WTC11 (cell line): Measurements from ENCODE around the gene PSMD11.

ENCODE experiments used
- ATF3 ChIP-seq: sonication (generic); formaldehyde crosslinking; conservative IDR thresholded peaks from 2 replicates; pipeline ENCODE4 v1.8.1; 2022; ENCODE audit warnings: mild to moderate bottlenecking, missing genetic modification reagents
- CREB1 ChIP-seq: sonication (generic); formaldehyde crosslinking; IDR thresholded peaks from 2 replicates; pipeline ENCODE4 v1.8.0; 2023; ENCODE audit warnings: mild to moderate bottlenecking, missing genetic modification reagents
- FOXJ3 ChIP-seq: sonication (generic); formaldehyde crosslinking; IDR thresholded peaks from 2 replicates; pipeline ENCODE4 v1.9.0; 2021; ENCODE audit warnings: missing genetic modification reagents, mild to moderate bottlenecking, borderline replicate concordance
- SMAD3 ChIP-seq: sonication (generic); formaldehyde crosslinking; IDR thresholded peaks from 2 replicates; pipeline ENCODE4 v1.8.0; 2022; ENCODE audit warnings: missing genetic modification reagents, mild to moderate bottlenecking, borderline replicate concordance
- TEAD4 ChIP-seq: sonication (generic); formaldehyde crosslinking; IDR thresholded peaks from 2 replicates; pipeline ENCODE4 v1.8.0; 2022; ENCODE audit warnings: mild to moderate bottlenecking, missing genetic modification reagents
- TP53 ChIP-seq: sonication (generic); formaldehyde crosslinking; IDR thresholded peaks from 2 replicates; pipeline ENCODE4 v1.8.1; 2023; ENCODE audit warnings: mild to moderate bottlenecking, missing genetic modification reagents
- ZNF121 ChIP-seq: sonication (generic); formaldehyde crosslinking; IDR thresholded peaks from 2 replicates; pipeline ENCODE4 v1.8.0; 2023; ENCODE audit warnings: missing genetic modification reagents
- TF ChIP-seq, protein P1 (sequence below): fragments of 200-600 bp; IDR thresholded peaks from 2 replicates; pipeline ENCODE4 v1.8.0; 2022; ENCODE audit warnings: antibody characterized with exemption
- TF ChIP-seq, protein P2 (sequence below): sonication (generic); formaldehyde crosslinking; IDR thresholded peaks from 2 replicates; pipeline ENCODE4 v1.8.1; 2023; ENCODE audit warnings: mild to moderate bottlenecking, missing genetic modification reagents, moderate library complexity
- TF ChIP-seq, protein P3 (sequence below): sonication (generic); formaldehyde crosslinking; IDR thresholded peaks from 2 replicates; pipeline ENCODE4 v1.8.0; 2022; ENCODE audit warnings: missing genetic modification reagents

GRCh38 chr17:32517982-32518381, 73.7 kb downstream of the PSMD11 start:
- TF ChIP-seq, protein P1, sequence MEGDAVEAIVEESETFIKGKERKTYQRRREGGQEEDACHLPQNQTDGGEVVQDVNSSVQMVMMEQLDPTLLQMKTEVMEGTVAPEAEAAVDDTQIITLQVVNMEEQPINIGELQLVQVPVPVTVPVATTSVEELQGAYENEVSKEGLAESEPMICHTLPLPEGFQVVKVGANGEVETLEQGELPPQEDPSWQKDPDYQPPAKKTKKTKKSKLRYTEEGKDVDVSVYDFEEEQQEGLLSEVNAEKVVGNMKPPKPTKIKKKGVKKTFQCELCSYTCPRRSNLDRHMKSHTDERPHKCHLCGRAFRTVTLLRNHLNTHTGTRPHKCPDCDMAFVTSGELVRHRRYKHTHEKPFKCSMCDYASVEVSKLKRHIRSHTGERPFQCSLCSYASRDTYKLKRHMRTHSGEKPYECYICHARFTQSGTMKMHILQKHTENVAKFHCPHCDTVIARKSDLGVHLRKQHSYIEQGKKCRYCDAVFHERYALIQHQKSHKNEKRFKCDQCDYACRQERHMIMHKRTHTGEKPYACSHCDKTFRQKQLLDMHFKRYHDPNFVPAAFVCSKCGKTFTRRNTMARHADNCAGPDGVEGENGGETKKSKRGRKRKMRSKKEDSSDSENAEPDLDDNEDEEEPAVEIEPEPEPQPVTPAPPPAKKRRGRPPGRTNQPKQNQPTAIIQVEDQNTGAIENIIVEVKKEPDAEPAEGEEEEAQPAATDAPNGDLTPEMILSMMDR, result no peak
- TF ChIP-seq TEAD4, result no peak
- no peak for TF ChIP-seq ATF3 (CRISPR knock-in tag)
- TF ChIP-seq TP53 (CRISPR knock-in tag), result no peak
- no peak for TF ChIP-seq ZNF121 (CRISPR knock-in tag)
- TF ChIP-seq FOXJ3 (CRISPR knock-in tag), result no peak
- no peak for TF ChIP-seq CREB1 (CRISPR knock-in tag)
- TF ChIP-seq, protein P2, sequence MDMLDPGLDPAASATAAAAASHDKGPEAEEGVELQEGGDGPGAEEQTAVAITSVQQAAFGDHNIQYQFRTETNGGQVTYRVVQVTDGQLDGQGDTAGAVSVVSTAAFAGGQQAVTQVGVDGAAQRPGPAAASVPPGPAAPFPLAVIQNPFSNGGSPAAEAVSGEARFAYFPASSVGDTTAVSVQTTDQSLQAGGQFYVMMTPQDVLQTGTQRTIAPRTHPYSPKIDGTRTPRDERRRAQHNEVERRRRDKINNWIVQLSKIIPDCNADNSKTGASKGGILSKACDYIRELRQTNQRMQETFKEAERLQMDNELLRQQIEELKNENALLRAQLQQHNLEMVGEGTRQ, result no peak
- no peak for TF ChIP-seq SMAD3 (CRISPR knock-in tag)
- TF ChIP-seq, protein P3, sequence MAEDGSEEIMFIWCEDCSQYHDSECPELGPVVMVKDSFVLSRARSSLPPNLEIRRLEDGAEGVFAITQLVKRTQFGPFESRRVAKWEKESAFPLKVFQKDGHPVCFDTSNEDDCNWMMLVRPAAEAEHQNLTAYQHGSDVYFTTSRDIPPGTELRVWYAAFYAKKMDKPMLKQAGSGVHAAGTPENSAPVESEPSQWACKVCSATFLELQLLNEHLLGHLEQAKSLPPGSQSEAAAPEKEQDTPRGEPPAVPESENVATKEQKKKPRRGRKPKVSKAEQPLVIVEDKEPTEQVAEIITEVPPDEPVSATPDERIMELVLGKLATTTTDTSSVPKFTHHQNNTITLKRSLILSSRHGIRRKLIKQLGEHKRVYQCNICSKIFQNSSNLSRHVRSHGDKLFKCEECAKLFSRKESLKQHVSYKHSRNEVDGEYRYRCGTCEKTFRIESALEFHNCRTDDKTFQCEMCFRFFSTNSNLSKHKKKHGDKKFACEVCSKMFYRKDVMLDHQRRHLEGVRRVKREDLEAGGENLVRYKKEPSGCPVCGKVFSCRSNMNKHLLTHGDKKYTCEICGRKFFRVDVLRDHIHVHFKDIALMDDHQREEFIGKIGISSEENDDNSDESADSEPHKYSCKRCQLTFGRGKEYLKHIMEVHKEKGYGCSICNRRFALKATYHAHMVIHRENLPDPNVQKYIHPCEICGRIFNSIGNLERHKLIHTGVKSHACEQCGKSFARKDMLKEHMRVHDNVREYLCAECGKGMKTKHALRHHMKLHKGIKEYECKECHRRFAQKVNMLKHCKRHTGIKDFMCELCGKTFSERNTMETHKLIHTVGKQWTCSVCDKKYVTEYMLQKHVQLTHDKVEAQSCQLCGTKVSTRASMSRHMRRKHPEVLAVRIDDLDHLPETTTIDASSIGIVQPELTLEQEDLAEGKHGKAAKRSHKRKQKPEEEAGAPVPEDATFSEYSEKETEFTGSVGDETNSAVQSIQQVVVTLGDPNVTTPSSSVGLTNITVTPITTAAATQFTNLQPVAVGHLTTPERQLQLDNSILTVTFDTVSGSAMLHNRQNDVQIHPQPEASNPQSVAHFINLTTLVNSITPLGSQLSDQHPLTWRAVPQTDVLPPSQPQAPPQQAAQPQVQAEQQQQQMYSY (CRISPR knock-in tag), result no peak
